IPS-NIHi11 (cell line): ENCODE data around the gene GNL3.
A peak's percentile ranks its signal among the peaks of the same experiment; 100 is the strongest.
"Not testable (repeated sequence)": the region's sequence is repeated elsewhere in the genome, so short reads cannot be mapped to it uniquely, and the experiment has no call there.

Experiments used
- DNase-seq: peaks from one replicate; pipeline ENCODE4 v3.0.0; 2012; ENCODE audit warnings: mixed read lengths, low spot score

The GNL3 gene

DNA sequence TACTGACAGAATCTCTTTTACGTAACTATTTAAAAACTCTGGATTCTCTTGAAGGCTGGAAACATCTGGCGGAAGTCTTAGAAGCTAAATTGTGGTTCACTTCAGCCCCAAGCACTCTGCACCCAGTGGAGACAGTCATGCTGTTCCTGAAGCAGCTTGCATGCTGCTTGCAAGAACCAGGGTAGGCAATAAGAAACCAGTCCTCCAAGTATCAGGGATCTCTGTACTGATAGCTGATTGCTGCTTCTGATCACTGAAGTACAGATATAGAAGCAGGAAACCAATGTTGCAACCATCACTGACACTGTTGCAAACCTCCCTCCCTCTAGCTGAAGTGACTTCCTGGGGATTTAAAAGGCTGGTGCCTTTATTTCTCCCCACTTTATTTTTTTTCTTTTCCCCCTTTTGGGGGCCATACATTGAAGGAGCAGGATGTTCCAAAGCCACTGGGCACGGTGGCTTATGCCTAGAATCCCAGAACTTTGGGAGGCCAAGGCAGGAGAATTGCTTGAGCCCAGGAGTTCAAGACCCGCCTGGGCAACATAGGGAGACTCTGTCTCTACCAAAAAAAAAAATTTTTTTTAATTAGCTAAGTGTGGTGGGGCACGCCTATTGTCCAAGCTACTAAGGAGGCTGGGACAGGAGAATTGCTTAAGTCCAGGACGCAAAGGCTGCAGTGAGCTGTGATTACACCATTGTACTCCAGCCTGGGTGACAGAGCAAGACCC, 35.3 kb downstream of the GNL3 start:
- no peak for DNase-seq

DNA sequence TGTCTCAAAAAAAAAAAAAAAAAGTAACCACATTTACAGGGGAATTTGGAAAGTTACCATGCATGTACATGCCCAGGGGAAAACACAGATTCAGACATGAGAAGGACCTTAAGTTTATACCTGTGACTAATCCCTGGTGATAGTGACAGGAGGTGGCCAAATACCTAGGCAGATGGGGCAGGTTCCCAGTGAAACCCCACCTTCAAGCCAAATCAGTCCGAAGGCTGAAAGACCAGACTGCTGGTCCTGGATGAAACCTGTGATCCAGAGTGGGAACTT, 35.8 kb downstream of the GNL3 start:
- DNase-seq: no peak

DNA sequence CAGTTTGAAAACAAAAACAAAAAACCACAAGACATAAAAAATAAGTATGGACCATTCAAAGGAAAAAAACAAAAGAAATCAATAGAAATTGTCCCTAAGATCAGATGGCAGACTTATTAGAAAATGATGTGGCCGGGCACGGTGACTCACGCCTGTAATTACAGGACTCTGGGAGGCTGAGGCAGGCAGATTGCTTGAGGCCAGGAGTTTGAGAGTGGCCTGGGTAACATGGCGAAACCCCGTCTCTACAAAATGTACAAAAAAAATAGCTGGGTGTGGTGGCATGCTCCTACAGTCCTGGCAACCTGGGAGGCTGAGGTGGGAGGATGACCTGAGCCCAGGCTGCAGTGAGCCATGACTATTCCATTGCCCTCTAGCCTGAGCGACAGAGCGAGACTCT, 36.7 kb downstream of the GNL3 start:
- no peak for DNase-seq

DNA sequence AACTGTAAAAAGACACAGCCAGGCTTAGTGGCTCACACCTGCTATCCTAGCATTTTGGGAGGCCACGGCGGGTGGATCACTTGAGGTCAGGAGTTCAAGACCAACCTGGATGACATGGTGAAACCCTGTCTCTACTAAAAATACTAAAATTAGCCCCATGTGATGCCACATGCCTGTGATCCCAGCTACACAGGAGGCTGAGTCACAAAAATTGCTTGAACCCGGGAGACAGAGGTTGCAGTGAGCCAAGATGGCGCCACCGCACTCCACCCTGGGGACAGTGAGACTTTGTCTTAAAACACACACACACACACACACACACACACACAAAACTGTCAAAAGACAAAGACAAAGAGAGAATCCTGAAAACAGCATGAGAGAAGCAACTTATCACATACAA, 38.1 kb downstream of the GNL3 start:
- DNase-seq: no peak

DNA sequence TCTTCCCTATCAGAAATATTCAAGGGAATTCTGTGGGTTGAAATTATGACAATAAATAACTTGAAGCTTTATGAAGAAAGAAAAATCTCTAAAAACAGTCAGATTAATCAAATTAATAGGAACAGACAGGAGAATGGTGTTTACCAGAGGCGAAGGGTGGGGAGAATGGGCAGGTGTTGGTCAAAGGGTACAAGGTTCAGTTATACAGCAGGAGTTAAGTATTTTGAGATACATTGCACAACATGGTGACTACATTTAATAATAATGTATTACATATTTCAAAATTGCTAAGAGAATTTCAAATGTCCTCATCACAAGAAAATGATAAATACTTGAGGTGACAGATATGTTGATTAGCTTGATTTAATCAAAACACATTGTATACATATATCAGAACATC, 38.7 kb downstream of the GNL3 start:
- no peak for DNase-seq

DNA sequence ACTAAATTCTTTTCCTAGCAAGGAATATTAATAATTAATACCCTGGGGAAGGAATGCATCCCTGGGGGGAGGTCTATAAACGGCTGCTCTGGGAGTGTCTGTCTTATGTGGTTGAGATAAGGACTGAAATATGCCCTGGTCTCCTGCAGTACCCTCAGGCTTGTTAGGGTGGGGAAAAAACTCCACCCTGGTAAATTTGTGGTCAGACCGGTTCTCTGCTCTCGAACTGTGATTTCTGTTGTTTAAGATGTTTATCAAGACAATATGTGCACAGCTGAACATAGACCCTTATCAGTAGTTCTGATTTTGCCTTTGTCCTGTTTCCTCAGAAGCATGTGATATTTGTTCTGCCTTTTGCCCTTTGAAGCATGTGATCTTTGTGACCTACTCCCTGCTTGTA, 42.9 kb downstream of the GNL3 start:
- not testable (repeated sequence) for DNase-seq

DNA sequence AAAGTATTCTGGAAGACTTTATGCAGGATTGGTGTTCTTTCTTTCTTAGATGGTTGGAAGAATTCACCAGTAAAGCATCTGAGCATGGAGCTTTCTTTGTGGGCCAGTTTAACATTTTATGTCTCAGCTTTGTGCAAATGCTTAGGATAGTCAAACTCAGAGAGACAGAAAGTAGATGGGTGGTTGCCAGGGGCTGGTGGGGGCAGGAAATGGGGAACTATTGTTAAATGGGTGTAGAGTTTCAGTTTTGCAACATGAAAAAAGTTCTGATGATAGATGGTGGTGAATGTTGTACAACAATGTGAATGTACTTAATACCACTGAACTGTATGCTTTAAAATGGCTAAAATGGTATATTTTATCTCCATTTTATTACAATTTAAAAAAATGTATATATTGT, 44.8 kb downstream of the GNL3 start:
- no peak for DNase-seq

DNA sequence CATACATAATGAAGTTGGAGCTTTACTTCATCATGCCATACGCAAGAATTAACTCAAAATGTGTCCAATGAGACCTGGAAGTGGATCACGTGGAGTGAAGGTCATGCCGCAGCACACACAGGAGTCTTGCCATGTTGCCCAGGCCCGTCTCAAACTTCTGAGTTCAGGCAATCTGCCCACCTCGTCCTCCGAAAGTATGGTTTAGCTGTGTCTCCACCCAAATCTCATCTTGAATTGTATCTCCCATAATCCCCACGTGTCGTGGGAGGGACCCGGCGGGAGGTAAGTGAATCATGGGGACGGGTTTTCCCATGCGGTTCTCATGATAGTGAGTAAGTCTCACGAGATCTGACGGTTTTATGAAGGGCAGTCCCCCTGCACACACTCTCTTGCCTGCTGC, 45.8 kb downstream of the GNL3 start:
- no peak for DNase-seq

DNA sequence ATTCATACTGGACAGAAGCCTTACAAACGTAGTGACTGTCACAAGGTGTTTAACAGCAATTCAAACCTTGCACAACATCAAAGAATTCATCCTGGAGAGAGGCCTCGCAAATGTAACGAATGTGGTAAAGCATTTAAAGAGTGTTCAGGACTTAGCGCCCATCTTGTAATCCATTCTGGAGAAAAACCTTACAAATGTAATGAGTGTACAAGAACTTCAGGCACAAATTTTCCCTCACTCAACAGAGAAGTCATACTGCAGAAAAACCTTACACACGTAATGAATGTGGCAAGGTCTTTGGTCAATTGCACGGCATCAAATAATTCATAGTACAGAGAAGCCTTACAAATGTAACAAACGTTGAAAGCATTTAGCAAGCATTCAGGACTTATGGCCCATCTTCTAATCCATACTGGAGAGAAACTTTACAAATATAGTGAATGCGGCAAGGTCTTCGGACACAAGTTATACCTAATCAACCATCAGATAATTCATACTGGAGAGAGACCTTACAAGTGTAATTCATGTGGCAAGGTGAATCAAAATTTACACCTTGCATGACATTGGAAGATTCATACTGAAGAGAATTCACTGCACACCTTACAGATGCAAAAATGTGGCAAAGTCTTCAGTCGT, 47.5 kb downstream of the GNL3 start:
- no peak for DNase-seq

DNA sequence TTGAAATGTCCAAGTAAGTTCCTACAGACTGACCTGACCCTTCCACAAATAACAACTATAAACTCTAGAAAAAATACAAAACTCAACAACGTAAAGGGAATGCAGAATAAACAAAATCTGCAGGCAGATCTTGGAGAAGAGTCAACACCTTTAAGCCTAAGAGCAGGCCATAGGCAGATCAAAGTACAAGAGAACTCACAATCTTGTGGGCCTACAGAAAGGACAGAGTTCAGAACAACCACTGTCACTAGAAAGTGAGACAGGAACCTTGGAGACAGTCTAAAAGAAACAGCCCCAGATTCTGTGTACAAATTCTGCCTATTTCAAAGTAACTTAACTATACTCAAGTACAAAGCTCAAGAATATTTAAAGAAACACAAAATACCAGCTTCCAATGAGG, 53.9 kb downstream of the GNL3 start:
- DNase-seq: no peak

DNA sequence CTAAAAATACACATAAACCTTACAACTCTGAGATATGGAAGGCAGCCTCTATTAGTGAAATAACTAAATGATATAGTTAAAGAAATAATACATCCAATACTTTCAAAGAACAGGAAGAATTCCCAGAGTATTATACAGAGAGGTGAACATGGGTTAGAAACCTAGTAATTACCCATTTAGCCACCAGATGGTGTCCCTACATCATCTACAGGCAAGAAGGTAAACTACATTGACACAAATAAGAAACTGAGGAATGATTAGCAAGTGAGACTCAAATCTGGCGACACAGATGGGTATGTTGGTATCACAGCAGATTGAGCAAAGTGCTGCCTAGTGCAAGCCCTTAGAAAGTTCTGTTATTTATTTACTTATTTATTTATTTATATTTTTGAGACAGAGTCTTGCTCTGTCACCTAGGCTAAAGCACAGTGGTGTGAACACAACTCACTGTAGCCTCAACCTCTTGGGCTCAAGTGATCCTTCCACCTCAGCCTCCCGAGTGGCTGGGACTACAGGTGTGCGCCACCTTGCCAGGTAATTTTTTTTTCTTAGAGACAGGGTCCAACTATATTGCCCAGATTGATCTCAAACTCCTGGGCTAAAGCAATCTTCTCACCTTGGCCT, 56.7 kb downstream of the GNL3 start:
- DNase-seq: peak; percentile 46

DNA sequence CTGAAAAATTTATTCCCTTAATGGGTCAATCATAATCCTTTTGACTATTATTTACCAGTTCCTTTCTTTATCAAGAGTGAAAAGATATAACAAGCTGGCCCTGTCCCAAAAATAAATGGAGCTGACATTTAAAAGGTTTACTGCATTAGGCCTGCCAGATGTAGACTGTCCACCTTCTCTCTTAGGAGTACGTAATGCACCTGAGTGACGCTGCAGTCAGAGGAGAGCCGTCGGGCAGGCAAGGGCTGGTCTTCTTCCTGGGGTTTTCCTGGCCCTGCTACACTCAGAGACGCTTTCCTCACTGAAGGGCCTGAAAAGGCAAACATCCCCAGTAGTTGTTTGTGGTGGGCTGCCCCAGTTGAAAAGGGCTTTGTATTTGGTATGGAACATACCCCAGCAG, 57.3 kb downstream of the GNL3 start:
- DNase-seq: no peak

DNA sequence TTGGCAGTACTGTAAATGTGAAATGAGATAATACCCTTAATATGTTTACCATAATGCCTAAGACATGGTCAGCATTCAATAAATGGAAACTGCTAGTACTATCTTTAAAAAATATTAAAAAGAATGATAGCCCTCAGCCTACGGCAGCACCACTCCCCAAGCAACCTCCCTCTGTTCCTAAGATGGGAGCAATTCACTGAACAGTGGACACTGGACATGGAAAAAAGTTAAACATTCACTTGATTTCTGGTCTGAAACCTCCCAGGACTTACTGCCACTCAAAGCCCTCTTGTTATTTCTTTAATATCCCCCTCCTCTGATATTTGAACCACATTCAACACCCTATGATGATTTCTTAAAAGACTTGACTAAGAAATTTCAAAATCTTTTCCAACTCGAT, 57.9 kb downstream of the GNL3 start:
- DNase-seq: no peak
